Right ventricle myocardium superior (tissue), 1 donor: ENCODE data around the gene KCNIP1. TPM values are rescaled to one million over a fixed set of nuclear protein-coding genes. Genes with fewer than 3 reads are reported as not detected.

Experiments used
- ATAC-seq: fragments of 200-7000 bp; cut with Tn5 transposase; one replicate; pipeline ENCODE4 v1.9.1; 2020; ENCODE audit warnings: mild to moderate bottlenecking; ENCODE audit not compliant: poor library complexity
- DNase-seq: peaks from one replicate; pipeline ENCODE4 v3.0.0-alpha.2; 2020
- intact Hi-C: fragments of 100-400 bp; cut with DNase I; formaldehyde crosslinking; loops from one replicate; pipeline ENCODE4 v1.11.2; 2022
- total RNA-seq: library from RNA; stranded (reverse); fragmentation: NEBNext Ultra II Directional; extraction: Animal tissue kit (Norgen Biotek cat#: 25700); gene quantifications from one replicate; pipeline ENCODE4 v1.2.1, GENCODE V29; 2021
- donor health status: DM: no; HTN: yes; CAD: no; lungs with severe emphysema.

KCNIP1 gene
- total RNA-seq, 1 donor from 2014 or later: not detected

DNA sequence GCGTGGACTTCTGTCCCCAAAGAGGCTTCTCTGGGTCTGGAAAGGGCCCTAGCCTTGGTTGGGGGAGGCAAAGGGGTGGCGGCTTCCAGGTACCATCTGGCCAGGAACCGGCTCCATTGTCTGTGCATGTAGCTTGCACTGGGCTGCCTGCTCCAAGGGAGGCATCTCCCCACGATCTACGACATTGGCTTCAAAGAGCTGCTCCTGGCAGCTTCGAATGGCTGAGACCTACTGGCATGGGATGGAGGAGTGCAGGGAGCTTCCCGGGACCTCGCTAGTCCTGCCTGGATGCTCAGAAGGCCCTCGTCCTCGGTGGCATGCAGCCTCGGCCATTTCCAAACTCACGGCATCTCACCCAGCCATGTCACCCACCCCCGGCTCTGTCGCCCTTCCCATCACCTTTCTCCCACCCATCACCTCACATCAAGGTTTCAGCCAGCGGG, 137.8 kb downstream of the KCNIP1 start:
- DNase-seq (no peak), ATAC-seq (no peak)
- intact Hi-C loops: no loop called here

DNA sequence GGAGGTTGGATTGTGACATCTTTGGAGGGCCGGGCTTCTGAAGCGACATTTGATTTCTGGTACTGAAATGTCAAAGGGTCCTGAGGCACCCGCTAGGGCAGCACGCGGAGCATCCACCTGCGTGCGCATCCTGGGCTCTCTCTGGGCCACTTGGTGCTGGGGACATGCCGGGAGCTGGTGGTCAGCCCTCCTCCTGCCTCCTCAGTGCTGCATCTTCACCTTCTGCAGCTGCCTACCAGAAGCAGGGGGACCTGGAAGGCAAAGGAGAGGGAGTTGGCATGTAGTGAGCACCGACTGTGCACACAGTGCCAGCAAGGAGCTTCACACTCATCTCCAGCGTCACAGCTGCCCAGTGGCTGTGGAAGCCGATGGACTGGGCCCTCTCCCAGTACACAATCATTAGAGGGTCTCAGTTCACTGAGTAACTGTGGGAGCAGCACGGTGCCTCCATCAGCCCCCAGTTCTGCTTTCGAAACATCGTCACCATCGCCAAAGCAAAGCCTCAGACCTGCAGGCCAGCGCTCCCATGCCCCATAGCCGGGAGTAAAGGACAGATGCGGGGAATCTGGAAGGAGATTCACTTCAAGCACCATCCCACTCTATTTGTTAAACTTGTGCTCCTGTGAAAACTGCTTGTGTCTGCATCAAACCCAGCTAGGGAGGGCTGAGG, 138.4 kb downstream of the KCNIP1 start:
- ATAC-seq (no peak), DNase-seq (no peak)
- intact Hi-C loops: no loop called here

DNA sequence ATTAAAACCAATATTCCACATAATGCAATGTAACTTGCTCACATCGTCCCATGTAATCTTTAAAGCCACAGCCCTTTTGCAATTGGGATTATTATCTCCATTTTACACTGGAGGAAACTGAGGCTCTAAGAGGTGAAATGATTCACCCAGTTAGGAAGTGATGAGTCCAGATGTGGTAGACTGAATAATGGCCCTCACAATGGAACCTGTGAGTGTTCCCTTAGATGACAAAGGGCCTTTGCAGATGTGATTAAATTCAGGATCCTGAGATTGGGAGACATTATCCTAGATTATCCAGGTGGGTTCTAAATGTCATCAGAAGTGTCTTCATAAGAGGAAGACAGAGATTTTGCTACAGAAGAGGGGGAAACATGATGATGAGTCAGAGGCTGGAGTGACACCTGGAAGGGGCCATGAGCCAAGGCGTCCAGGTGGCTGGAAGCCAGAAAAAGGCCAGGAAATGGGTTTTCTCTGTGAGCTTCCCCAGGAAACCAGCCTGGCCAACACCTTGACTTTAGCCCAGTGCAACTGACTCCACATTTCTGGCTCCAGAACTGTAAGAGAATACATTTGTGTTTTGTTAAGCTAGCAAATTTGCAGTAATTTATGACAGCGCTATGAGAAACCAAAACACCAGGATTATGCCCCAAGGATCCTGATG, 139.1 kb downstream of the KCNIP1 start:
- intact Hi-C loops: no loop called here
- ATAC-seq (no peak), DNase-seq (no peak)

DNA sequence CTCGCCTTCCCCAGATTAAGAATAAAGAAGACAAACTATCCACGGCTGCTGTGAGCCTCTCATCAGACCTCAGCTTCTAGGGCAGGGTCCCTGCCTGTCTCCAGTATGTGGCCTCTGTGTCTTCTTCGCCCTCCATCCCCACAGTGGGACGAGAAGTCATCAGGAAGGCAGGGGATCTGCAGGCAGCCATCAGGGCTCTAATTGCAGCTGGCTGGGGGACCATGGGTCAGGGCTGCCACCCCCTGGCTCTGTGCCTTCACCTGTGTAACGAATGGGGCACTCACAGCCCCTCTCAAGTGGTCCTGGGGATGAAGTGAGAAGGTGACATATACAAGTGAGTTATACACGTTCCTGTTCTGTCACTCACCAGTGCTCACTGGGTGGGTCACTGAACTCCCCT, 139.8 kb downstream of the KCNIP1 start:
- intact Hi-C loops: no loop called here
- no peak for ATAC-seq
- DNase-seq: no peak

DNA sequence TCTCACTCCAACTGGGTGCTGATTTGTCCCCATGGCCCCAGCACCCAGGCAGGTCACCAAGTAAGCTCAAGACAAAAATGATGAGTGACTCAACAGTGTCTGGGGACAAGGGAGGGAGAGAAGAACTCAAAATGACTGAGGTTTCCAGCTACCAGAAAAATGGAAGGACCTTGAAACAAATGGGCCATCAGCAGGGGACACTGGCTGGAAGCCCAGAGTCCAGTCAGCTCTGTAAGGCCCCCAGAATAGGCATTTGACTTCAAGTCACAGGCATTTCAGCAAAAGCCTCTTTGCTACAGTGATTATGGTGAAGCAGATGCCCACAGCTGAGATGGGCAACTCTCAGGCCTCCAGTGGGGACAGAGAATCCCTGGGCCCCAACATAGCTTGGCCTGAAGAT, 140.7 kb downstream of the KCNIP1 start:
- intact Hi-C loops: no loop called here
- DNase-seq (no peak), ATAC-seq (no peak)

DNA sequence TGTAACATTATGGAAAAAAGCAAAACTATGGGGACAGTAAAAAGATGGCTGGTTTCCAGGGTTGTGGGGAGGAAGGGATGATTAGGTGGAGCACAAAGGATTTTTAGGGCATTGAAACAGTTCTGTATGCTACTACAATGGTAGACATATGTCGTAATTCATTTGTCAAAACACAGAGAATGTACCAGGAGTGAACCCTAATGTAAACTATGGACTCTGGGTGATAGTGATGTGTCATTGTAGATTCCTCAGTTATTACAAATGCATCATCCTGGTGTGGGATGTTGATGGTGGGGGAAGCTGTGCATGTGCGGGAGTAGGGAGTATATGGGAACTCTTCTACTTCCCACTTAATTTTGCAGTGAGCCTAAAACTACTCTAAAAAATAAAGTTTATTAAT, 144.7 kb downstream of the KCNIP1 start:
- ATAC-seq: no peak
- DNase-seq: no peak
- intact Hi-C loops: no loop called here

DNA sequence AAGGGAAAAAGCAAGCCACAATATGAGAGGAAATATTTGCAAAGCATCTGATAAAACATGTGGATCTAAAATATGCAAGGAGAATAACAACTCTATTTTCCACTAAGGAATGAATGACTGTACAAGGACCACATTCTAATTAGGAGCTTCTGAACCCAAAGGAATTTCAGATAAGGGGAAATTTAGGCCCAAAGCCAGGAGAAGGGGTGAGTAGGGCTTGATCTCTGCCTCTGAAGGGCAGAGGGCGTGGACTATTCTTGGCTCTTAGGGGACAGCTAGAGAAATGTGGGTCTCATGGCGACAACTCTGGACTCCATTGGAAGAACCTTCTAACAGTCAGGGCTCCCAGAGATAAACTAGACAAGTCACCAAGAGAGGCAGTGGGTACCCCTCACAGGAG, 147.0 kb downstream of the KCNIP1 start:
- DNase-seq (no peak), ATAC-seq (no peak)
- intact Hi-C loops: no loop called here

DNA sequence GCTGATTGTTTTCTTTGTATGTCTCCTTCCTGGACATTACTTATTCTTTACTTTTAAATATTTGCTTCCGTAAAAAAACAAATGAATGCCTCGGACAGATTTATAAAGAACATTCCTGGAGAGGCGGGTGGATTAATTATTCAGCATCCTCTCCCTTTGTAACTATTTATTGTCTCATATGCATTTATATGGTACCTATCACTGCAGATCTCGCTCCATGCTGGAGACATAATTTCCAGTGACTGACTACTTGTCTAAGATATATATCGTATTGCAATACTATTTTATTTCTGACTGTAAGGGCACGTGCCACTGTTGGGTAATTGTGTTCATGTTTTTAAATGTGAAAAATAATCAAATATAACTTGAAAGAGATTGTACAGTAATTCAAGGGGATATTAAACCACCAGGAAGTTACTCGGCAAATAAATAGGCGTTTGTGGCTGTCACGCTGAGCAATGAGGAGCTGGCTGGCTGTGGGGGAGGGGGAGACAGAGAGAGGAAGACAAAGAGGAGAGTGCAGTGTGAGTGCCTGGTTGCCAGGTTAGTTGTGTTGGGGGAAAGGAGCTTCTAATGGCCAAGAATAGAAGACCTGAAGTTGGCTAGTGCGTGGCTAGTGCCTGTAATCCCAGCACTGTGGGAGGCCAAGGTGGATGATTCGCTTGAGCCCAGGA, 147.9 kb downstream of the KCNIP1 start:
- intact Hi-C loops: no loop called here
- no peak for ATAC-seq
- no peak for DNase-seq

DNA sequence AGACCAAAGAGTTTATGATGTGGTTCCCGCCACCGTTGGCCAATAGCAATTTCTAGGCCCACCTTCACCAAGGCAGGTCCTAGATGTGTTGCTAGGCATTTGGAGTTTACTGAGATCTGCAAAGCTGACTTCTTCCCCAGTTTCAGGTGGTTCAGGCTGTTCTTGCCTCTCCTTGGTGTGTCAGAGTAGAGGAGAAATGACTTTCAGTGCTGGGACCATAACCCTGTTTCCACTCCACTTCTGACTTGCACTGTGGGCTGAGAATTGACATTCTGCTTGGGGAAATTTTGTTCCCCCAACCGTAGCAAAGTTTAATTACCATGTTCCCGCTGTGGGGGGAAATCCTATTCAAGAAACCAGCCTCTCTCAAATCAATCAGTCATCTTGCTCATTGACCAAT, 151.7 kb downstream of the KCNIP1 start:
- no peak for ATAC-seq
- DNase-seq: no peak
- intact Hi-C loops: no loop called here

DNA sequence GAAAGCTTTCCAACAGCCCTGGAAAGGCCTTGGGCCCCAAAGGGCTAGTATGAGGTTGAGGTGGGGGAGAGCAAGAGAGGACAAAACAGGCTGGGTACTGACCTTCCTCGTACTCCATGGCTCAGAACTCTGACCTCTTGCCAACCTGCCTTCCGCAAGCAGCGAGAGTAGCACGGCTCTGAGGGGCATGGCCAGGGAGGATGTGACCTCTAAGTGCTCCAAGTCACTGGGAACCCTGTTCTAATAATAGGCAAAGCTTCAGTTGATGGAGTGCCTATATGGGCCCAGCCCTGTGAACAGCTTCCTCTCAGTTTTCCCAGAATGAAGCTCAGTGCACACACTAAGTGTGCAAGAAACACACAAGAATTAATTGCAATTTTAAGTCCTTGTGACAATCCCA, 152.1 kb downstream of the KCNIP1 start:
- intact Hi-C loops: no loop called here
- DNase-seq: no peak

DNA sequence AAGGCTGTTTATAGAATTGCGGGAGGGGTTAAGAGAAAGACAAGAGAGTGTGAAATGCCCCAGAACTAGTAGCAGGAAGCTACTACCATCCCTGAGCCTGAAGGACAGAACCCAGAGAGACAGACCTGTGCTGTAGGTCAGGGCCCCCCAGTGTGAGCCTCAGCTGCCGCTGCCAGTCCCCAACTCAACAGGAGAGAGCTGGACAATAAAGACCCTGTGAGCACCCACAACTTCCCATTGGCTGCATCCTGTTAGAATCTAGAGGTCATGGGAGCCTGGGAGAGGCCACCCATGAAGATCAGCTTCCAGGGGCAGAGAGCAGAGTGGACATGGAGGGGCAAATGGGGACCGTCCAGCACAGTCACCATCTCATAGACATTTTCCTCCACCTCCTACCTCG, 152.5 kb downstream of the KCNIP1 start:
- ATAC-seq (no peak), DNase-seq (no peak)
- intact Hi-C loops: no loop called here

More for the DNA sequence above, 152.1 kb downstream of the KCNIP1 start:
- ATAC-seq: peak; percentile 83

DNA sequence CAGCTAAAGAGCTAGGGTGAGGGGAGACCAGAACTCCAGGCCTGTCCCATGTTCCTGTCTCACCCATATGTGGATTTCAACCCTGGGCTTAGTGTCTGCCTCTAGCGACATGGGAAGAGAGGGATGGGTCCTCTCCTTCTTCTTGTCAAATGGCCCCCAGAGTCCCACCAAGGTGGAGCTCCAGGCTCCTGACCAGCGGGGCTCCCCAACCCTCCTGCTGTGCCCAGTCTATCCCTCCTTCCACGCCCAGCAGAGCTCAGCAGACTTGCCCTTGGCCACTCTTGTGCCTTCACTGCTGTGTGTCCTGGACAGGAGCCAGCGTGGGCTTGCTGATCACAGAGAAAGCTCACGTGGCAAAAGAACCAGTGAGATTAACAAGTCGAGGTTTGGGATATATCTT, 156.7 kb downstream of the KCNIP1 start:
- intact Hi-C loops: no loop called here
- DNase-seq (no peak), ATAC-seq (no peak)

DNA sequence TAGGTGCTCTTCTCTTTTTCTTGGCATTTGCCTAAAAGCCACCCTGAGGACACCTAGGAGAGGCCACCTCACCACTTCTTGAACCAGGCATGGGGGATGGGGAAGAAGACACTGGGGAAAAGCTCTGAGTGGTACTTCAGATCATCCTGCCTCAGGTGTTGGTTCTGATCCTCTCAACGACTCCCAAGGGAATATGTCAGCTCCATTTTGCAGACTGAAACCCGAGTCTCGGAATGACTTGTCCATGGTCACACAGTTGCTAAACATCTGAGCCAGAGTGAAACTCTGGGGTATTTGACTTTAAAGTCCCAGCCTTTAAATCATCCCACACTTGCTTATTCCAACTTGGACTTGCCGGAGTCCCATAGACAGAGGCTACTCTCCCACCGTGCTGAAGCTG, 159.1 kb downstream of the KCNIP1 start:
- intact Hi-C loops: no loop called here
- no peak for DNase-seq
- no peak for ATAC-seq

DNA sequence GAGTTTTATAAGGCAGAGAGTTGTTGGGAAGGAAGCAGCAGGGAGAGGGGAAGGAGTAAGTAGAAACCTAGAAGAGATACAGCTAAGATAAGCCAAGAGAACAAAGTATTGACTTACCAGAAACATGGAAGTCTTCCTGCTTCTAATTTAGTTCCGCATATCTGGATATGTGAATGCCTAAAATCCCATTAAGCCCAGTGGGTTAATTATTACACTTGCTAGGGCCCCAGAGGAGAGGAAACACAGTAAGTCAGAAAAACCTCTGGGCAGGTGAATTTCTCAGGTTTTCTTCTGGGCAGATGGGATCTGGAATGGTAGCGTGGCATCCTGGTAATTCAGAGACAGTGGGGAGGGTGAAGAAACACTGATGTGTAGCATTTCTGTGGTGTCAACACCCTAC, 175.0 kb downstream of the KCNIP1 start:
- intact Hi-C loops: no loop called here
- DNase-seq (no peak), ATAC-seq (no peak)

DNA sequence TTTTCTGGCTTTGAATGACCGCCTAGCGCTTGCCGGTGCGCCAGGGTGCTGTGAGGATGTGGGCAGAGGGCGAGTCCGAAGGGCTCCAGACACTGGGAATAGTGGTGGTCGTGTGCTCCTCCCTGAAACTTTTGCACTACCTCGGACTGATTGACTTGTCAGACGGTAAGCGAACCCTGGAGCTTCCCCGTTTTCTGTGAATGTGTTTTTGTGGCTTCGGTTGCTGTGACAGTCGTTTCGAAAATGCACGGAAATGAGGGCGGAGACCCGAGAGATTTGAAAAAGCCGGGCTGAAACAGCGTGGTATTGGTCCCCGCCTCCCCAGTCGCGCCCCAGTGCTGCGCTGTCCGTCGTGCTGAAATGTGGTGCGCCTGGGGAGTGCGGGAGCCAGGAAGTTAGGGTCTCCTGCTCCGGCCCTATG, 177.2 kb downstream of the KCNIP1 start:
- ATAC-seq (peak; percentile 74), DNase-seq (no peak)
- intact Hi-C loops: no loop called here

DNA sequence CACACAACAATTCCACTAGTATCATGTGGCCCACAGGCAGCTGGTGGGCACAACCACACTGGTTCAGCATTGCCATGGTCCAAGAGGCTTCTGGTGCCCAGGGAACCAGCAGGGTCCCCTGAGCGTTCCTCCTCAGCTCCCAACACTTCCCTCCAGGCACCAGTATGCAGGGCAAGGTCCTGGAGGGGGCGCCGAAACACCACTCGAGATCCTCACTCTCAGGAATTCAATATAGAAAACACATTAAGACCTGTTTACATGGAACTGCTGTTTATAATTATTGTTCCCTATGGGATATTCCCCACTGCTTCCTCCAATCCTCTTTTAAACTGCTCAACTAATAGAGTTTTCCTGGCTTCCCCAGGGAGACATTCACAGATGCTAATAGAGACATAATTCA, 187.8 kb downstream of the KCNIP1 start:
- DNase-seq: no peak
- no peak for ATAC-seq
- intact Hi-C loops: no loop called here

DNA sequence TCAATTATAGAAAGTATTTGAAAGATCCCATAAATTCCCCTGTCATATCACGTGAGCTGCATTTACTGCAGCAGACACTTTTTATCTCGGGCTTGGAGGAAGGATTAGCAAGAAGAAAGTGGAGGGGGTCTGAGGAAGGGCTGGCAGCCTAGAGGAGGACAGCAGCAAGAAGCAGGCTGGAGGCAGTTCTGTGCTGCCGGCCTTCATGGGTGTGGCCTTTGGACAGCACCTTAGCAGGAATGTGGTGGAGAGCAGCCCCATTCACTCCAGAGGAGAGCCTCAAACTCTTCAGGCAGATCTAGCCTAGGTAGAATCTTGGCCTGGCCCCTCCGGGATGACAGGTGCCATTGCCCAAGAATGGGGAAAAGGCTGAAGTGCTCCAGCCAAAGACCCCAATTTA, 189.9 kb downstream of the KCNIP1 start:
- ATAC-seq (no peak), DNase-seq (no peak)
- intact Hi-C loops: no loop called here

DNA sequence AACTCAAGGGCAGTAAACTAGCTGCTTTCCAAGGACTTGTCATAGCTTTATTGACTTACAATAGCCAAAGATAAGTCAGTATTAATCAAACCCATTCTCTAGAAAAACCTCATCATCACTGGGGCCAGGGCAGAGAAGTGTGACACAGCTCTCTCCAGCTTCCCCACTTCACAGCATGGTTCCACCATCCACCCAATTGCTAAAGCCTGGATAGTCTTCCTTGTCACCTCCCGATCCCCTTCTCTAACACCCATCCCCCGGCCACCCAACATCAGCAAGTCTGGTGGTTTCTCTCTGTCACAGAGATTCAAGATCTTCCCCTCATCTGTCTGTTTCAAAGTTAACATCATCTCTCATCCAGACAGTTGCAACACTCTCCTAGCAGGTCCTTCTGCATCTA, 191.1 kb downstream of the KCNIP1 start:
- DNase-seq (no peak), ATAC-seq (no peak)
- intact Hi-C loops: no loop called here

DNA sequence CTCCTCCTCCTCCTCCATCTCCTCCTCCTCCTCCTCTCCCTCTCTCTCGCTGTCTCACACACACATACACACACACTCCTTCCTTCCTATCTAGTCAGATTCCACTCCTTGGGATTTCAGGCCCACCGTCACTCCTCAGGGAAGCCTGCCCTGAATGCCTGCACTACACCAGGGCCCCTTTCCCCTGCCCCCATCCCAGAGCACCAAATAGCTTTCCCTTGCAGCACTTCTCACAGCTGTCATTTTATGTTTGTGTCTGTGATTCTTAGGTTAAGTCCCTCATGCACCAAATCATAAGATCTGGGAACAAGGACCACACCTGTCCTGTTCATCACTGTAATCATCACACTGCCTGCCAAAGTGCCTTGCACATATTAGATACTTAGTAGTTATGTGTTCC, 193.2 kb downstream of the KCNIP1 start:
- ATAC-seq (no peak), DNase-seq (no peak)
- intact Hi-C loops: no loop called here

DNA sequence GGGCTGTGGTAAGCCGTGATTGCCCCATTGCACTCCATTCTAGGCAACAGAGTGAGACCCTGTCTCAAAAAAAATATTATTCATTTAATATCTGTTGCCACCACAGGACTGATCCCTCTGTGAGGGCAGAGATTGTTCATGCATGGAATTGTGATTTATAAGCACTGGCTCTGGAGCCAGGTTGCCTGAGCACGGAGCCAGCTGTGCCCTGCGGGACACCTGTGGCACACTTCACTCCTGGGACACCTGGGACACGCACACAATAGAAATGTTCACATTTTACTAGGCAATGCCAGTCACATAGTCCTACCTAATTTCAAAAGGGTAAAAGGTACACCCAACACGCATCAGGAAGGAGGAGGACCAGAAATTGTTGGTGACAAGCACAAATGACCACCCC, 196.7 kb downstream of the KCNIP1 start:
- ATAC-seq: no peak
- DNase-seq: no peak
- intact Hi-C loops: no loop called here
